ENCODE data around the gene LRCOL1.

LRCOL1 gene

GRCh38 chr12:132621657-132622435 is 11.5 kb upstream of the LRCOL1 start:
- FAIRE-seq (no peak), DNase-seq (ENCODE audit: insufficient read length) (no peak)
- TF ChIP-seq POLR2AphosphoS5 (IDR thresholded peaks at IDR 0.05; ENCODE audit: low read depth, low read length) (no peak; the same call in 1 of the 2 replicates), POLR2A (IDR thresholded peaks at IDR 0.05; ENCODE audit: low read depth, low read length) (no peak; the same call in 1 of the 2 replicates), TAF1 (IDR thresholded peaks at IDR 0.05; ENCODE audit: borderline replicate concordance, low read depth, low read length) (no peak)

- TF ChIP-seq POLR2AphosphoS5 (IDR thresholded peaks at IDR 0.05; ENCODE audit: low read depth, low read length) (peak; percentile 54), POLR2A (IDR thresholded peaks at IDR 0.05; ENCODE audit: low read depth, low read length) (no peak), TAF1 (IDR thresholded peaks at IDR 0.05; ENCODE audit: borderline replicate concordance, low read depth, low read length) (no peak)
- no peak for DNase-seq (ENCODE audit: insufficient read length)
- no peak for FAIRE-seq
These were observed 10.7 kb upstream of the LRCOL1 start for GRCh38 chr12:132620899-132621656.

GRCh38 chr12:132620113-132620898 is 9.9 kb upstream of the LRCOL1 start:
- DNase-seq (ENCODE audit: insufficient read length): no peak
- no peak for FAIRE-seq
- no peak for TF ChIP-seq POLR2AphosphoS5 (IDR thresholded peaks at IDR 0.05; ENCODE audit: low read depth, low read length)
- TF ChIP-seq POLR2A (IDR thresholded peaks at IDR 0.05; ENCODE audit: low read depth, low read length): no peak
- no peak for TF ChIP-seq TAF1 (IDR thresholded peaks at IDR 0.05; ENCODE audit: borderline replicate concordance, low read depth, low read length)

GRCh38 chr12:132619386-132620112 is 9.2 kb upstream of the LRCOL1 start:
- DNase-seq (ENCODE audit: insufficient read length): no peak
- FAIRE-seq: no peak
- TF ChIP-seq TAF1 (IDR thresholded peaks at IDR 0.05; ENCODE audit: borderline replicate concordance, low read depth, low read length): no peak
- no peak for TF ChIP-seq POLR2AphosphoS5 (IDR thresholded peaks at IDR 0.05; ENCODE audit: low read depth, low read length)
- no peak for TF ChIP-seq POLR2A (IDR thresholded peaks at IDR 0.05; ENCODE audit: low read depth, low read length)

GRCh38 chr12:132619071-132619385 is 8.6 kb upstream of the LRCOL1 start:
- FAIRE-seq: no peak
- no peak for DNase-seq (ENCODE audit: insufficient read length)

GRCh38 chr12:132618683-132619043 is 8.3 kb upstream of the LRCOL1 start, which contains the start of gene P2RX2:
P2RX2 (plus strand) TSS chr12:132618776; CDS start chr12:132618817, 41 bp downstream.
- TF ChIP-seq POLR2A (IDR thresholded peaks at IDR 0.05; ENCODE audit: low read depth, low read length) (no peak), TAF1 (IDR thresholded peaks at IDR 0.05; ENCODE audit: borderline replicate concordance, low read depth, low read length) (no peak), POLR2AphosphoS5 (IDR thresholded peaks at IDR 0.05; ENCODE audit: low read depth, low read length) (no peak)
- FAIRE-seq (no peak), DNase-seq (ENCODE audit: insufficient read length) (no peak)

More at GRCh38 chr12:132619071-132619385, 8.6 kb upstream of the LRCOL1 start:
- TF ChIP-seq POLR2A (IDR thresholded peaks at IDR 0.05; ENCODE audit: low read depth, low read length): no peak
- no peak for TF ChIP-seq POLR2AphosphoS5 (IDR thresholded peaks at IDR 0.05; ENCODE audit: low read depth, low read length)
- TF ChIP-seq TAF1 (IDR thresholded peaks at IDR 0.05; ENCODE audit: borderline replicate concordance, low read depth, low read length): no peak

- no peak for FAIRE-seq
These were observed 7.7 kb upstream of the LRCOL1 start for GRCh38 chr12:132617822-132618682.

GRCh38 chr12:132617135-132617701 is 6.8 kb upstream of the LRCOL1 start:
- no peak for DNase-seq (ENCODE audit: insufficient read length)
- FAIRE-seq: no peak
- TF ChIP-seq POLR2AphosphoS5 (IDR thresholded peaks at IDR 0.05; ENCODE audit: low read depth, low read length) (no peak), POLR2A (IDR thresholded peaks at IDR 0.05; ENCODE audit: low read depth, low read length) (no peak), TAF1 (IDR thresholded peaks at IDR 0.05; ENCODE audit: borderline replicate concordance, low read depth, low read length) (no peak)

More at GRCh38 chr12:132617822-132618682, 7.7 kb upstream of the LRCOL1 start:
- no peak for DNase-seq (ENCODE audit: insufficient read length)
- TF ChIP-seq POLR2AphosphoS5 (IDR thresholded peaks at IDR 0.05; ENCODE audit: low read depth, low read length) (no peak), POLR2A (IDR thresholded peaks at IDR 0.05; ENCODE audit: low read depth, low read length) (no peak), TAF1 (IDR thresholded peaks at IDR 0.05; ENCODE audit: borderline replicate concordance, low read depth, low read length) (no peak)

- DNase-seq (ENCODE audit: insufficient read length) (no peak), FAIRE-seq (no peak)
- no peak for TF ChIP-seq TAF1 (IDR thresholded peaks at IDR 0.05; ENCODE audit: borderline replicate concordance, low read depth, low read length)
- no peak for TF ChIP-seq POLR2AphosphoS5 (IDR thresholded peaks at IDR 0.05; ENCODE audit: low read depth, low read length)
These were observed 5.2 kb upstream of the LRCOL1 start for GRCh38 chr12:132615579-132616038.
